Pancreas (tissue), 10 donors: ENCODE data around the gene PSMG3. TPM values are rescaled to one million over a fixed set of nuclear protein-coding genes. Genes with fewer than 3 reads are reported as not detected.

Experiments used
- ATAC-seq, 4 donors: fragments of 200-7000 bp; cut with Tn5 transposase; one replicate each; pipeline versions ENCODE4 v1.8.0 to v1.9.1; 2020; ENCODE audit warnings: mild to moderate bottlenecking in 4 of 4, moderate library complexity in 4 of 4
- DNase-seq, 6 donors: peaks; one replicate each; pipeline ENCODE4 v3.0.0-alpha.2; 2020
- FAIRE-seq: peaks from 2 replicates; lab custom pipeline; 2012; peaks lifted over from hg19 to GRCh38; lab: Jason Lieb, UNC
- H3K27ac ChIP-seq, 4 donors: fragments of 200-600 bp; sonication (generic); 1 replicate in 3 of 4; 2 replicates in 1 of 4; pipeline versions ENCODE4 v1.5.0 to v1.8.0; 2020
- H3K27me3 ChIP-seq, 4 donors: fragments of 200-600 bp; one replicate each; pipeline ENCODE4 v1.8.0; 2021
- H3K36me3 ChIP-seq, 3 donors: fragments of 200-600 bp; sonication (generic) in 1 of 3; one replicate each; pipeline versions ENCODE4 v1.5.0 to v1.8.0; 2020 to 2021
- H3K4me1 ChIP-seq, 3 donors: fragments of 200-600 bp; one replicate each; pipeline ENCODE4 v1.8.0; 2021
- H3K4me3 ChIP-seq, 4 donors: fragments of 200-600 bp; sonication (generic) in 2 of 4; one replicate each; pipeline versions ENCODE4 v1.5.0 to v1.8.0; 2020 to 2021
- H3K9me3 ChIP-seq, 4 donors: fragments of 200-600 bp; one replicate each; pipeline ENCODE4 v1.8.0; 2021
- WGBS, 2 donors: extraction: QIAGEN DNeasy Blood & Tissue Kit; methylation state at CpG; one replicate each; pipeline ENCODE4 v1.1.7; 2013; 5-methylcytosine and 5-hydroxymethylcytosine counted together
- intact Hi-C, 3 donors: fragments of 100-400 bp; cut with DNase I; formaldehyde crosslinking; loops; one replicate each; pipeline versions ENCODE4 v1.11.1 to v1.14.2; 2022
- polyA plus RNA-seq, 2 donors: library from polyadenylated mRNA; stranded (reverse); fragments of 200-250 nt; gene quantifications; one replicate each; pipeline ENCODE4 v1.2.3, GENCODE V29; 2013
- total RNA-seq, 6 donors: library from RNA; stranded (reverse); fragmentation: NEBNext Ultra II Directional in 4 of 6; extraction: Animal tissue kit (Norgen Biotek cat#: 25700) in 4 of 6; gene quantifications; one replicate each; pipeline versions ENCODE4 v1.2.1 to v1.2.4, GENCODE V29; 2021 to 2023
- TF ChIP-seq, protein P1 (sequence below), 4 donors: fragments of 200-600 bp; sonication (generic) in 3 of 4; IDR thresholded peaks; one replicate each; pipeline versions ENCODE4 v1.5.0 to v1.8.0; 2021; ENCODE audit warnings: antibody characterized with exemption in 4 of 4
- donor health status: healthy with polysubstance abuse.
- donor health status: DM: no; HTN: no; CAD: no; lungs with moderate emphysema.
- donor health status: DM: no; HTN: no; CAD: no.
- donor health status: control.
- donor health status: control.
- donor health status: Bipolar disorder and iron deficiency.
- donor health status: DM: yes; HTN: yes; CAD: no.
- donor health status: DM: no; HTN: no; CAD: no.
- donor health status: DM: no; HTN: no; CAD: no.
- donor health status: DM: yes; HTN: yes; CAD: no.

The PSMG3 gene
- total and polyA plus RNA-seq, 8 donors = 6.7 to 46.1 (median 11.1) TPM

- FAIRE-seq = no peak
- no peaks in the 10 kb centered on the region for H3K36me3 ChIP-seq
- H3K27ac ChIP-seq = no peak overlapping the region
- no peaks in the 10 kb centered on the region for H3K9me3 ChIP-seq
- no peak for ATAC-seq
- no peaks in the 10 kb centered on the region for H3K4me1 ChIP-seq
- TF ChIP-seq, protein P1, sequence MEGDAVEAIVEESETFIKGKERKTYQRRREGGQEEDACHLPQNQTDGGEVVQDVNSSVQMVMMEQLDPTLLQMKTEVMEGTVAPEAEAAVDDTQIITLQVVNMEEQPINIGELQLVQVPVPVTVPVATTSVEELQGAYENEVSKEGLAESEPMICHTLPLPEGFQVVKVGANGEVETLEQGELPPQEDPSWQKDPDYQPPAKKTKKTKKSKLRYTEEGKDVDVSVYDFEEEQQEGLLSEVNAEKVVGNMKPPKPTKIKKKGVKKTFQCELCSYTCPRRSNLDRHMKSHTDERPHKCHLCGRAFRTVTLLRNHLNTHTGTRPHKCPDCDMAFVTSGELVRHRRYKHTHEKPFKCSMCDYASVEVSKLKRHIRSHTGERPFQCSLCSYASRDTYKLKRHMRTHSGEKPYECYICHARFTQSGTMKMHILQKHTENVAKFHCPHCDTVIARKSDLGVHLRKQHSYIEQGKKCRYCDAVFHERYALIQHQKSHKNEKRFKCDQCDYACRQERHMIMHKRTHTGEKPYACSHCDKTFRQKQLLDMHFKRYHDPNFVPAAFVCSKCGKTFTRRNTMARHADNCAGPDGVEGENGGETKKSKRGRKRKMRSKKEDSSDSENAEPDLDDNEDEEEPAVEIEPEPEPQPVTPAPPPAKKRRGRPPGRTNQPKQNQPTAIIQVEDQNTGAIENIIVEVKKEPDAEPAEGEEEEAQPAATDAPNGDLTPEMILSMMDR (IDR thresholded peaks at IDR 0.05) = no peak
- H3K27me3 ChIP-seq = no peaks in the 10 kb centered on the region
- DNase-seq = no peak
- 66 to 79% methylated on average over 16 of the region's 16 CpGs for WGBS, 2 donors
- intact Hi-C loops = no loop called here
- no peak overlapping the region for H3K4me3 ChIP-seq
These were observed 27.4 kb upstream of the PSMG3 start for GRCh38 chr7:1597066-1597760.

DNA sequence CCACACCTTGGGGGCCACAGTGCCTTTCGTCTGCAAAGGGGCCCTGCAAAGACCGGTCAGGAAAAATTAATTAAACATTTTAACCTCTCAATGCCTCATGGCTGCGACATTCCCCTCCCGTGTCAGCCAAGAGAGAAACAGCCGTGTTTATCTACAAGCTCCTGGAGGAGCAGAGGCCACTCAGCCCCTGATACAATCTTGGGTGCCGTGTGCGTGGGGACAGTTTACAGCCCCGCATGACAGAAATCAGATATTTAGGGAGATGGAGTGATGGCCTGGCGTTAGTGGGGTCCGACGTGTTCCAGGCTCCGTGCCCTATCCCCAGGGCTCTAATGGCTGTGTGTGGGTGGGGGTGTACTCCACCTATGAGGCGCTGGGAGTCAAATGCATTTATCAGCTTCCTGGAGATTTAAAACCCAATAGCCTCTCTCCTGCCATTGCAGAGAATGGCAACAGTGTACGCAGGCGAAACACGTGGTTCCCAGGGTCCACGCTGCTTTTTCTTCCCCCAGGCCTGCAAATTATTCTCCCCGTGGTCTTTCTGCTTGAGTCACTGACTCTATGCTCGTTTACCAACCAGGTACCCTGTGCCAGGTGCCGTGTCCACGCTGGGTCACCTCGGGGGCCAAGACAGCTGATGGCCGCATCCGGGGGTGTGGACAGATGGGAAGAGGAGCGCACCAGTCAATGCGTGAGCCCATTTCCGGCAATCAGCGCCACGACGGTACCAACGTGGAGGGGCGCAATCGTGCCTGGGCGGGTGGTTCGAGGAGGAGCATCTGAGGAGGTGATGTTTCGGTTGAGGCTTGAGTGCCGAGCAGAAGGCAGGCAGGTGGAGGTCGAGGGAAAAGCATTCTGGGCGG is 26.6 kb upstream of the PSMG3 start:
- FAIRE-seq = no peak

DNA sequence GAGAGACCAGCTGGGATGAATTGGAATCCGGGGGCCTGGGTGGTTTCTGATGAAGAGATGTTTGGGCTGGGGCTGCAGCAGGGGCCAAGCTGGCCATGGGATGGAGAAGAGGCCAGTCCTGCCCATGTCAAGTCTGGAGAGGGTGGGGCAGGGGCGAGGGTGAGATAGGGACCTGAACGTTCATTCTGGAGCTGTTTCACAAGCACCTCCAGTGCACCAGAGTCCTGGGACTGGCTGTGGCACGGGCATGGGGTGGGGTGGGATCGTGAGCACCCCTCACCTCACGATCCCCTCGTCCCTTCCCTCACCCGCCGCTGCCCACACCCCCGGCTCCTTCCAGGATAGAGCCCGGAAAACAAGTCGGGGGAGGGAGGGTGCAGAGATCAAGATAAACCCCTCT is 25.8 kb upstream of the PSMG3 start:
- H3K27me3 ChIP-seq = no peaks in the 10 kb centered on the region
- no peaks in the 10 kb centered on the region for H3K9me3 ChIP-seq
- TF ChIP-seq, protein P1 (IDR thresholded peaks at IDR 0.05) = no peak
- H3K4me3 ChIP-seq = no peak overlapping the region
- ATAC-seq (no peak), FAIRE-seq (no peak), DNase-seq (no peak)
- WGBS, 2 donors = 50 to 57% methylated on average over 12 of the region's 12 CpGs
- H3K4me1 ChIP-seq = no peaks in the 10 kb centered on the region
- H3K36me3 ChIP-seq = no peaks in the 10 kb centered on the region
- no peak overlapping the region for H3K27ac ChIP-seq
- intact Hi-C loops = no loop called here

More for the DNA sequence above, 26.6 kb upstream of the PSMG3 start:
- no peak overlapping the region for H3K27ac ChIP-seq
- no peaks in the 10 kb centered on the region for H3K4me1 ChIP-seq
- TF ChIP-seq, protein P1 (IDR thresholded peaks at IDR 0.05) = no peak
- intact Hi-C loops = no loop called here
- ATAC-seq (no peak), DNase-seq (no peak)
- H3K4me3 ChIP-seq = no peak overlapping the region
- no peaks in the 10 kb centered on the region for H3K36me3 ChIP-seq
- no peaks in the 10 kb centered on the region for H3K9me3 ChIP-seq
- no peaks in the 10 kb centered on the region for H3K27me3 ChIP-seq
- 54 to 65% methylated on average over 39 of the region's 39 CpGs for WGBS, 2 donors

DNA sequence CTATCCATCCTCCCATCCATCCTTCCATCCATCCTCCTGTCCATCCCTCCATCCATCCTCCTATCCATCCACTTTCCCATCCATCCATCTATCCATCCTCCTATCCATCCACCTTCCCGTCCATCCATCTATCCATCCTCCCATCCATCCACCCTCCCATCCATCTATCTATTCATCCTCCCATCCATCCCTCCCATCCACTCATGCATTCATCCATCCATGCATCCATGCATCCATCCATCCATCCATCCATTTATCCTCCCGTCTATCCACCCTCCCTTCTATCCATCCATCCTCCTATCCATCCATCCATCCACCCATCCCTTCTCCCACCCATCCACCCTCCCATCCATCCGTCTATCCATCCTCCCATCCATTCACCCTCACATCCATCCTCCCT is 25.2 kb upstream of the PSMG3 start:
- Histone ChIP-seq H3K4me3 (no peak overlapping the region), H3K9me3 (no peaks in the 10 kb centered on the region), H3K36me3 (no peaks in the 10 kb centered on the region), H3K27me3 (no peaks in the 10 kb centered on the region), H3K27ac (no peak overlapping the region), H3K4me1 (no peaks in the 10 kb centered on the region)
- ATAC-seq (no peak), FAIRE-seq (no peak), DNase-seq (no peak)
- 51 to 65% methylated on average over 3 of the region's 3 CpGs for WGBS, 2 donors
- TF ChIP-seq, protein P1 (IDR thresholded peaks at IDR 0.05) = no peak
- intact Hi-C loops = no loop called here
